DOHH2 (cell line): Measurements from ENCODE around the gene CHD5.

Experiments
- EZH2phosphoT487 ChIP-seq: fragments of 200-600 bp; sonication (generic); IDR thresholded peaks from 2 replicates; pipeline ENCODE4 v1.6.1; 2017; ENCODE audit warnings: borderline replicate concordance, mild to moderate bottlenecking, antibody characterized with exemption, low read length, moderate library complexity, mixed read lengths
- TF ChIP-seq, protein P1 (sequence below): fragments of 200-600 bp; sonication (generic); IDR thresholded peaks from one replicate; pipeline ENCODE4 v1.5.1; 2014; ENCODE audit warnings: antibody characterized with exemption, mild to moderate bottlenecking, low read depth, low read length; ENCODE audit not compliant: poor library complexity, severe bottlenecking

- TF ChIP-seq, protein P1, sequence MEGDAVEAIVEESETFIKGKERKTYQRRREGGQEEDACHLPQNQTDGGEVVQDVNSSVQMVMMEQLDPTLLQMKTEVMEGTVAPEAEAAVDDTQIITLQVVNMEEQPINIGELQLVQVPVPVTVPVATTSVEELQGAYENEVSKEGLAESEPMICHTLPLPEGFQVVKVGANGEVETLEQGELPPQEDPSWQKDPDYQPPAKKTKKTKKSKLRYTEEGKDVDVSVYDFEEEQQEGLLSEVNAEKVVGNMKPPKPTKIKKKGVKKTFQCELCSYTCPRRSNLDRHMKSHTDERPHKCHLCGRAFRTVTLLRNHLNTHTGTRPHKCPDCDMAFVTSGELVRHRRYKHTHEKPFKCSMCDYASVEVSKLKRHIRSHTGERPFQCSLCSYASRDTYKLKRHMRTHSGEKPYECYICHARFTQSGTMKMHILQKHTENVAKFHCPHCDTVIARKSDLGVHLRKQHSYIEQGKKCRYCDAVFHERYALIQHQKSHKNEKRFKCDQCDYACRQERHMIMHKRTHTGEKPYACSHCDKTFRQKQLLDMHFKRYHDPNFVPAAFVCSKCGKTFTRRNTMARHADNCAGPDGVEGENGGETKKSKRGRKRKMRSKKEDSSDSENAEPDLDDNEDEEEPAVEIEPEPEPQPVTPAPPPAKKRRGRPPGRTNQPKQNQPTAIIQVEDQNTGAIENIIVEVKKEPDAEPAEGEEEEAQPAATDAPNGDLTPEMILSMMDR: no peak
- no peak for TF ChIP-seq EZH2phosphoT487
Measured at GRCh38 chr1:6065093-6065858, 114.8 kb downstream of the CHD5 start.
